PC-9 (cell line): ENCODE data around the gene BARHL1. TPM values are rescaled to one million over a fixed set of nuclear protein-coding genes. Genes with fewer than 3 reads are reported as not detected.

Experiments used
- BruUV-seq: library from RNA; stranded (reverse); fragments of 400-500 nt; replicated peaks from 2 replicates; lab custom pipeline; 2021; lab: Mats Ljungman, UMichigan
- CTCF ChIA-PET: fragments of 300-600 bp; sonication (Branson Sonifier 250); formaldehyde crosslinking; loops from one replicate; lab custom pipeline; 2022; ENCODE audit warnings: antibody characterized with exemption; lab: Charles Lee
- POLR2A ChIA-PET: fragments of 300-600 bp; sonication (Branson Sonifier 250); formaldehyde crosslinking; loops from one replicate; lab custom pipeline; 2022; ENCODE audit warnings: antibody characterized with exemption; ENCODE audit not compliant: unreplicated experiment; lab: Charles Lee
- DNase-seq, 2 experiments: peaks; one replicate each; pipeline versions ENCODE4 v3.0.0 to v3.0.0-alpha.2; 2015 to 2022; ENCODE audit warnings: mixed read lengths in 1 of 2
- H2AFZ ChIP-seq: fragments of 200-600 bp; sonication (generic); 2 replicates; pipeline ENCODE4 v1.8.1; 2017; ENCODE audit warnings: antibody characterized with exemption
- H3F3A ChIP-seq: fragments of 200-600 bp; sonication (generic); 2 replicates; pipeline ENCODE4 v1.8.1; 2017; ENCODE audit warnings: antibody characterized with exemption, mild to moderate bottlenecking, low read depth; ENCODE audit not compliant: insufficient read depth
- H3K27ac ChIP-seq: fragments of 200-600 bp; sonication (generic); 2 replicates; pipeline ENCODE4 v1.6.1; 2016; ENCODE audit warnings: mixed run types
- H3K27me3 ChIP-seq: fragments of 200-600 bp; sonication (generic); 2 replicates; pipeline ENCODE4 v1.6.1; 2016; ENCODE audit warnings: low read depth, mixed run types; ENCODE audit not compliant: insufficient read depth
- H3K36me3 ChIP-seq: fragments of 200-600 bp; sonication (generic); 2 replicates; pipeline ENCODE4 v1.6.1; 2016; ENCODE audit warnings: low read depth, mixed run types
- H3K4me1 ChIP-seq: fragments of 200-600 bp; sonication (generic); replicated peaks from 2 replicates; pipeline ENCODE4 v1.6.1; 2016; ENCODE audit warnings: mixed run types; ENCODE audit not compliant: insufficient read depth
- H3K4me2 ChIP-seq: fragments of 200-600 bp; sonication (generic); 2 replicates; pipeline ENCODE4 v1.6.1; 2017; ENCODE audit warnings: mixed run types
- H3K4me3 ChIP-seq: fragments of 200-600 bp; sonication (generic); 2 replicates; pipeline ENCODE4 v1.6.1; 2016; ENCODE audit warnings: mixed run types
- H3K79me2 ChIP-seq: fragments of 200-600 bp; sonication (generic); 2 replicates; pipeline ENCODE4 v1.6.1; 2017; ENCODE audit warnings: low read depth, mixed run types
- H3K9me2 ChIP-seq: fragments of 200-600 bp; sonication (generic); 2 replicates; pipeline ENCODE4 v1.8.1; 2017; ENCODE audit warnings: mild to moderate bottlenecking; ENCODE audit not compliant: insufficient read depth
- H3K9me3 ChIP-seq: fragments of 200-600 bp; sonication (generic); 2 replicates; pipeline ENCODE4 v1.8.1; 2016; ENCODE audit warnings: low read depth; ENCODE audit not compliant: insufficient read depth
- H4K20me1 ChIP-seq: fragments of 200-600 bp; sonication (generic); 2 replicates; pipeline ENCODE4 v1.8.1; 2017; ENCODE audit not compliant: insufficient read depth
- CTCF ChIP-seq: fragments of 200-600 bp; sonication (generic); conservative IDR thresholded peaks from 2 replicates; pipeline ENCODE4 v1.6.1; 2017; ENCODE audit warnings: mixed run types, antibody characterized with exemption, mild to moderate bottlenecking, moderate library complexity
- EZH2 ChIP-seq: fragments of 200-600 bp; sonication (generic); IDR thresholded peaks from 2 replicates; pipeline ENCODE4 v1.8.0; 2017; ENCODE audit warnings: antibody characterized with exemption, low read depth
- intact Hi-C: fragments of 100-400 bp; cut with micrococcal nuclease; formaldehyde crosslinking; loops from one replicate; pipeline ENCODE4 v1.10.0; 2022; ENCODE audit not compliant: unreplicated experiment
- total RNA-seq: library from RNA; stranded (reverse); gene quantifications from 2 replicates; pipeline ENCODE4 v1.2.3, GENCODE V29; 2021

The BARHL1 gene
- total RNA-seq, 1 experiment from 2014 or later: not detected

GRCh38 chr9:132628746-132629145 is 46.3 kb downstream of the BARHL1 start:
- Histone ChIP-seq H3F3A (no peaks in the 10 kb centered on the region), H3K9me3 (no peaks in the 10 kb centered on the region), H2AFZ (no peak overlapping the region), H3K27ac (no peak overlapping the region), H3K9me2 (no peaks in the 10 kb centered on the region), H3K4me1 (no peaks in the 10 kb centered on the region), H3K27me3 (no peaks in the 10 kb centered on the region), H3K4me2 (no peak overlapping the region), H4K20me1 (no peaks in the 10 kb centered on the region), H3K79me2 (no peaks in the 10 kb centered on the region), H3K36me3 (peaks cover 5% of the 10 kb centered on the region; the same call in 1 of the 2 replicates), H3K4me3 (no peak overlapping the region)
- BruUV-seq: no TSS peak
- CTCF ChIA-PET: no interaction called here
- intact Hi-C loops: no loop called here
- POLR2A ChIA-PET: no interaction called here
- no peak for DNase-seq
- TF ChIP-seq EZH2: no peak
- TF ChIP-seq CTCF: no peak

GRCh38 chr9:132630116-132630515 is 47.7 kb downstream of the BARHL1 start:
- Histone ChIP-seq H2AFZ (no peak overlapping the region), H3K27ac (no peak overlapping the region), H3K27me3 (no peaks in the 10 kb centered on the region), H3F3A (no peaks in the 10 kb centered on the region), H3K79me2 (no peaks in the 10 kb centered on the region), H3K9me3 (no peaks in the 10 kb centered on the region), H3K36me3 (peaks cover 5% of the 10 kb centered on the region; the same call in 1 of the 2 replicates), H3K4me3 (no peak overlapping the region), H4K20me1 (no peaks in the 10 kb centered on the region), H3K4me2 (no peak overlapping the region), H3K4me1 (no peaks in the 10 kb centered on the region), H3K9me2 (no peaks in the 10 kb centered on the region)
- ChIA-PET POLR2A (no interaction called here), CTCF (interaction anchor here (0.5 kb wide), 1 partner anchor 278 kb away, joined by 3 read pairs; no protein-coding TSS in a partner anchor)
- TF ChIP-seq CTCF: no peak
- no peak for TF ChIP-seq EZH2
- BruUV-seq: no TSS peak
- no peak for DNase-seq
- intact Hi-C loops: no loop called here

GRCh38 chr9:132630811-132631210 is 48.4 kb downstream of the BARHL1 start:
- Histone ChIP-seq H3K36me3 (no peaks in the 10 kb centered on the region; the same call in 1 of the 2 replicates), H3K4me1 (no peaks in the 10 kb centered on the region), H3K27me3 (no peaks in the 10 kb centered on the region), H3K9me3 (no peaks in the 10 kb centered on the region), H3K4me3 (no peak overlapping the region), H4K20me1 (no peaks in the 10 kb centered on the region), H3K27ac (no peak overlapping the region), H2AFZ (no peak overlapping the region), H3K79me2 (no peaks in the 10 kb centered on the region), H3K4me2 (no peak overlapping the region), H3F3A (no peaks in the 10 kb centered on the region), H3K9me2 (no peaks in the 10 kb centered on the region)
- TF ChIP-seq CTCF (no peak), EZH2 (no peak)
- DNase-seq: no peak
- intact Hi-C loops: no loop called here
- ChIA-PET CTCF (no interaction called here), POLR2A (interaction anchor here (0.6 kb wide), 1 partner anchor 1474 kb away, joined by 5 read pairs; no protein-coding TSS in a partner anchor)
- BruUV-seq: no TSS peak
